Measurements from ENCODE around the gene ADAMTSL3.

ADAMTSL3 gene

DNA sequence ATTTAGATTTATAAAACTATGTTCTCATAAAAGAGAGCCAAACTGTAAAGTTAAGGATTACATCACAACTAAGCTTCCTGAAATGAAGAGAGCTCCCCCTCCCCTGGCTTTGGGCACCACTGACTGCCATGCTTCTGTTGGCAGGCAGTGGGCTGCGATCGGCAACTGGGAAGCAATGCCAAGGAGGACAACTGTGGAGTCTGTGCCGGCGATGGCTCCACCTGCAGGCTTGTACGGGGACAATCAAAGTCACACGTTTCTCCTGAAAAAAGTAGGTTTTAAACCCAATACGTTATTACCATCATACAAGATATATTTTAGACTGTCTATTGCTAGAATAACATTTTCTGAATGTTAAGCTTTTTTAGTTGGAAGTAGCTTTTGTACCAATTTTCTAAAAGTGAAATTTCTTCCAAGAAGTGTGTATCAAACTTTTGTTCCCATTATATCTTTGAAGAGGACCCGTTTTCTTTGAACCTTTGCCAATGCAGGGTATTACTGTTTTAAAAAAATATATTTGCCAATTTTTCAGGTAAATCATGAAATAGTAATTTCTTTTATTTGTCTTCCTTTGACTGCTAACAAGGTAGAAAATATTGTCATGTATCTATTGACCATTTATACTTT, 184.1 kb downstream of the ADAMTSL3 start:
- no peak for DNase-seq (ENCODE audit: low read depth)

DNA sequence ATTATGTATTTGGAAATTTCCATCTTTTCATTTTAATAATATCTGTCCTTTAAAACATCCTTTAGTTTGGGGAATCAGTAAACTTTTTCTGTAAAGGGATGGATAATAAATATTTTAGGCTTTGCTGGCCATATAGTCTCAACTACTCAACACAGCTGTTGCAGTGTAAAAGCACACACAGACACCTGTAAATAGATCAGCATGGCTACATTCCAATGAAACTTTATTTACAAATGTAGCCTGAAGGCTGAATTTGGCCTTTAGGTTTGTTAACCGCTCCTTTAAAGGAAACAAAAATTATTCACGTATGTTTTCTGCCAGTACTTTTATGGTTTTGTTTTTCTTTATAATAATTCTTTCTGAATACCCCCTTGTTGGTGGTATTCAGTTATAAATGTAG, 184.8 kb downstream of the ADAMTSL3 start:
- DNase-seq (ENCODE audit: low read depth): no peak

DNA sequence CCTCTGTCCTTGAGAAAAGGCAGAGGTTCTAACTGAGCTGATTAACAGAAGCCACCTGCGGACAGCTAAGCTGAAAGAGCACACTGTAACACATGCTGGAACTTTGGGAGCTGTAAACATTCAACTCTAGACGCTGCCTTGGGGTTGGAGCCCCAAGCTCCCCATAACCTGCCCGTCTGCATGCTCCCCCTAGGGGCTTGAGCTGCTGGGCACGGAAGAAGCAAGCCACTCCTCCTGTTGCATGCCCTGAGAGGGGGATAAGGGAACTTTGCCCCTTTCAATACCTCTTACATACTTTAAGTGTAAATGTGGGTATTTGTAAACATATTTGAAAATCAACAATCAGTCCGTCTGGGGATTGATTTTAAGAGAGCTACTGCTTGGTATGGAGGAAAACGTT, 188.4 kb downstream of the ADAMTSL3 start:
- DNase-seq (ENCODE audit: low read depth): no peak

DNA sequence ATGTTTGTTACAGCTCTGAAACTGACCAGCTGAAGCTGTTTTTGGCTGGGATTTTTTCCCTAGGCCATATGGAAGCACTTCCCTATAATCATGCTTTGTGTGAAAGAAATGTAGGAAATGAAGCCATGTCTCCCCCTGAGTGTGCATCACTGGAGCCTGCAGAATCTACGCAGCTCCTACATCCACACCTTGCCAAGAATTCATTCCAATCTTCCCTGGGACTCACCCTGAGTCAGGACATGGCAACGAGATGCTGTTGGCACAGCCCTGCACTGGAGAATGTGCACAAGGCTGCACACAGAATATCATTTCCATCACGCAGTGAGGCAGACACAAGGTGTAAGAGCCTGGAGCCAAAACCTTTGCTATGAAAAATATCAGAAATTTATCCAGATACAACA, 189.5 kb downstream of the ADAMTSL3 start:
- DNase-seq (ENCODE audit: low read depth): no peak

DNA sequence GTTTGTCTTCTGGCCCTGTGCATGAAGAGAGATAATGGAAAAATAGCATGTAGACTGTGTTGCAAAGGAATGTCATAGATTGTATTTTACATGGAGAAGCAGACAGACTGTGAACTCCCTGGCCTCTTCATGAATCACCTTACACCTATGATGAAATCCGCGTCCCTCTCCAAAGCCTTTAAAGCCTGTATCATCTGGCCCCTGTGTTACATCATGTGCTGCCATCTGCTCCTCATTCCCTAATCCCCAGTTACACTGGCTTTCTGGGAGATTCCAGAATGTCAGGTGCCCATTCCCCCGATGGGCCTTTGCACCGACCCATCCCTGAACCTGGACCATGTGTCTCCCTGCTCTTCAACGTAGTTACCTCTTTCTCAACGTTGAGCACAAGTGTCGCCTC, 190.8 kb downstream of the ADAMTSL3 start:
- DNase-seq (ENCODE audit: low read depth): no peak

DNA sequence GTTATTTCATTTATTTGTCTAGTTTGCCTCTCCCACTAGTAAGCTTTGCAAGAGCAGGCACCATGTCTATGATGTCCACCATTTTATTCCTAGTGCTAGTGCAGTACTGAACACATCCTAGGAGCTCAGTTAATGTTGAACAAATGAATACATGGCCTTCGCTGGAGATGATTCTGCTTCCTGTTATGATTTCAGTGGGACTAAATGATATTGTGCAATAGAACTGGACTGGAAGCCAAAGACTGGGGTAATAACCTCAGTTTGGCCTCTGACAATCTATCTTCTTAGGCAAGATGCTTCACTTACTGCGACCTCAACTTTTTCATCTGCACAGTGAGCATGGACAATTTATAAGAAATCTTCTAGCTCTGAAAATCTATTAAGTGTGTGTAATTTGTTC, 191.3 kb downstream of the ADAMTSL3 start:
- no peak for DNase-seq (ENCODE audit: low read depth)

DNA sequence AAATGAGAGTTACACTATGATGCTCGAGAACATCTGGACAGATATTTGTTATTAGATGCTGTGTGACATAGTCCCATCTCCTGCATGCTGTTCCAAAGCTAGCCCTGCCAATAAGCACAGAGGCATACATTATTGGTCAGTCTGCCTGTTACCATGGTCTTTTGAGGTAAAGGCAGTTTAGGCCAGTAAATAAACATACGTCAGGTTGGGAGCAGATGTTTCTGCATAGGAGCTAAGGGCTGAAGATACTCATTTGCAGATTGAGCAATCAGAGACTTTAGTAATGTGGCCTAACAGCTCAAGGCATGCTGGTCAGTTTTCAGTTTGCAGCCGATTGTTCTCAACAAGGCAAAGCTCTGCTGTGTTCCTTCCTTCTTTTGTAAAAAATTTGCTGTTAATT, 192.9 kb downstream of the ADAMTSL3 start:
- no peak for DNase-seq (ENCODE audit: low read depth)

DNA sequence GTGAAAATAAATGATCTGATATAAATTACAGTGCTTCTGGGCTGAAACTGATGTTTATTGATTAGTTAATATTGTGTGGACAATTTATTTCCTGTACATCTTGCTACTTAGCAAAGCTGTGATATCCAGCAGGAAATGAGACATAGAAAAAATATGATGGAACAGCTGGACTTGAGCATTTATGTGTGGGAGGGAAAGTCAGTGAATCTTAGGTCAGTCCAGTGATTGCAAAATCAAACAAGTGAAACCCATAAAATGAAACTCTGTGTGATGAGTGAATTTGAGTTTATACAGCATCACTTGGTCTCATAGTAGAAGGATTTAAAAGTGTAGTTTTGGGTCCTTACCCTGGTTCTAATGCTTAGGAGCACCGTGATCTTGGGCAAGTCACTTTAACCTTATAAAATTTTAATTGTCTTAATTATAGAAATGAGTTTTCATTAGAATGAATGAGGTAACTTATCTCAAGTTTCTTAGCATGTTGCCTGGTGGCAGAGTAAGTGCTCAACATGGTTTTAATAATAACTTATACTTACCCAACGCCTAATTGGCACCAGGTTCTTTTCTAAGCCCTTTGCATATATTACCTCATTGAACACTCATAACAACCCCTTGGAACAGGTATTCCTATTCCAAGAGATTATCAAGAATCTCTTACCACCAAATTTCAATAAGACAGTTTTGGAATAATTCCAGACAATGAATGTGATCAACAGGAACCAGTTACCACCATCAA, 194.6 kb downstream of the ADAMTSL3 start:
- no peak for DNase-seq (ENCODE audit: low read depth)

DNA sequence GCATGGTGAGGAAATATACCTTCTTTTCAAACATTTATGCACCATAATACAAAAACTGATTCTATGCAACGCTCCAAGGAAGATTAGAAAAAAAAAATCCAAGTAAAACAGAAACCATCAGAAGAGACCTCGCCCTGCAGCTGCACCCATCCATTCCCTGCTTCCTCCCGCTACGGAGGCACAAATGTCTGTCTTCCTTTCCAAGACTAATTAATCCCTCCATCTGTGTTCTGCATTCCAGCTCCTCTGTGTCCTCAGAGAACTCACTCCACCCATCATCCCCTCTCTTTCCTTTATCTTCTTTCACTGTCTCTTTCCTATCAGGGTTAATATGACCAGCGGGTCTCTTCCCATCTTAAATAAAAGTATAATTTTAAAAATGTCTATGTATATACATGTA, 196.1 kb downstream of the ADAMTSL3 start:
- no peak for DNase-seq (ENCODE audit: low read depth)

DNA sequence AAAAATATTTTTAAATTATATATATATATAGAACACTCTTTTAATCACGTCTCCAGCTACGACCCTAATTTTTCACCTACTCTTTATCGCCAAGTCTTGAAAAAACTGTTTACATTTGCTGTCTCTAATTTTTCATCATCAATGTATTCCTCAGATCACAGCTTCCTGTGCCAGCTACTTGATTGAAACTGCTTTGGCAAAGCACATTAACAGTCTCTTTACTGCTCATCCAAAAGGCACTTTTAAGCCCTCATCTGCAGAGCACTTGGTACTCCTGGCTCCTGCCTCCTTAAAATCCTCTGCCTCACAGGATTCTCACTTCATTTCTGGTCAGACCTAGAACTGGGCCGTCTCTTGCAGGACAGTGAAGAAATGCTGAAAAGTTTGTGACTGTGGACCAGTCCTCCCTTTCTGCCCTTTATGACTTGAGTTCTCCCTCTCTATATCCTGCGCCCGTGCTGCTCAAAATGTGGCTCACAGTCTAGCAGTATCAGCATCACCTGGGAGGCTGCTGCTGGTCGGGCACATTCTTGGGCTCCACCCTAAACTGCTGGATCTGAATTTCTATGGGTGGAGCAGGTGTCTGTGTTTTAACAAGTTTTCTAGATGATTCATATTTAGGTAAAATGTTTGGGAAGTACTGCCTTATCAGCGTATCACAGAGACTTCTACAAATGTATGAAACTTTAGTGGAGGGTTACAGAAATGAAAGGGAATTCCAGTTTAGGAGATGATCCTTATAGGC, 196.8 kb downstream of the ADAMTSL3 start:
- DNase-seq (ENCODE audit: low read depth): no peak

DNA sequence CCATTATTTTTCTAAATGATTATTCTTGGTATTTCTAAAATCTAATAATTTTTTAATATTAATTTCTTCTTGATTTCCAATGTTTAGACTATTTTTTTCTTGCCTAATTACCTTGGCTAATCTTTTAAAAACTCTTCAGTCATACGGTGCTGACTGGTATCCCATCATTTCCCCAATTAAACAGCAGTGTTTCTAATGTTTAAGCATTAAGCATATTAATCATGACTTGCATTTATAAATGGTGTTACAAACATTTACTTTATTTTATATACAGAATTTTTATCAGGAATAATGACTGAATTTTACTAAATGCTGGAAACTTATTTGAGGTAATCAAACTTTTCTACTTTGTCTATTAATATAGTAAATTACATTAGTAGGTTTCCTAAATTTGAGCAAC, 199.3 kb downstream of the ADAMTSL3 start:
- no peak for DNase-seq (ENCODE audit: low read depth)

DNA sequence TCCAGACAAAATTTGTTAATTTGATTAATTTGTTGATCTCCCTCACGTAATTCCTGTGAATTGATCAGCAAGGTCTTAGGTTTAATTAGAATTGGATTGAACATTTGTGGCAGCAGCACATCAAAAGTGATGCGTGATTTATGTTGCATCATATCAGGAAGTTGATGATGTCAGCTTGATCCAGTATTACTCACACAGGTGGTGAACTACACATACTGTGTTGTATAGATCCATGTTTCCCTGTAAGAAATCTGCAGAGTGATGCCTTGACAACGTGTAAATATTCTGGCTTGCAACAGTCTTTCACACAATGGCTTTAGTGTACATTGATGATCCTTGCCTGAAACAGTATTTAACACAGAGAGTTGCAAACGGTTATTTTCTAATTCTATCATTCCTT, 200.4 kb downstream of the ADAMTSL3 start:
- DNase-seq (ENCODE audit: low read depth): no peak

DNA sequence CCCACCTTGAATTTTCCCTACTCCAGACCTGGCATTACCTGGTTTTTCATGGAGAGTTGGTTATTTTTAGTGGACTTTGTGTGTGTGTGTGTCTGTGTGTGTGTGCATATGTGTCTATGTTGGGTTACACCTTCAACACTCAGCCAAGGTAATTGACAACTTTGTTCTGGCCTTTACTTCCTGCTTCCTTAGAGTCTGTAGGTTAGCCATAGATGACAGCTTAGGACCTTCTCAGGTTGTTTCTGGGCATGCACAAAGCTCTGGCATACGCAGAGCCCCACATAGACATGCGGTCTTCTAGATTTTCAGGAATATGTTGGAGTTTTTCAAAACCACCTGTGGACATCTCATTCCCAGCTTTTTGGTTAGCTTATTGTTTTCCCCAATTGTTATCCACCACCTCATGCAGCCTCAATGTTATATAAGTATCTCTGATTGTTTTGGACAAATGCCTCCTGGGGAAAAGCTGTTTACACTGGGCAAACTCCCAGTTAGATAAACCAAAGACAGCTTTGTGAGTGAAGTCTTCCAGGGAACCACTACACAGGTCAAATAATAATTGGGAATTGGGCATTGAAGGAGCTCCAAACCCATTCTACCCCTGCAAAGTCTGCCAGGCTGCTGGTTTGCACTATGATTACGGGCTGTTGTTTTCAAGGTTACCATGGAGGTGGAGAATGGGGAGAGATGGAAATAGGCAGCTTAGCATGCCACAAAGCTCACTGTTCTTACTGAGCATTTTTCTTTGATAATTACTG, 201.2 kb downstream of the ADAMTSL3 start:
- no peak for DNase-seq (ENCODE audit: low read depth)

DNA sequence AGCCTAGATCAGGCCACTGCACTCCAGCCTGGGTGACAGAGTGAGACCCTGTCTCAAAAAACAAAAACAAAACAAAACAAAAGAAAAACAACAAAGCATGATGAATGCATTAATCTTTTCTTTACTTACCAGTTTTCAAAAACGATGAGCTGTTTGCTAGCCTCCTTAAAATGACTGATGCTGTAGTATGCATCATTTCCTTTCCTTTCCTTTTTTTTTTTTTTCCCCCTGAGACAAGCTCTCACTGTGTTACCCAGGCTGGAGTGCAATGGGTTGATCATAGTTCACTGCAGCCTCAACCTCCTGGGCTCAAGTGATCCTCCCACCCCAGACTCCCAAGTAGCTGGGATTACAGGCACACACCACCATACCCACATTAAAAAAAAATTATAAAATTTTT, 202.0 kb downstream of the ADAMTSL3 start:
- no peak for DNase-seq (ENCODE audit: low read depth)

DNA sequence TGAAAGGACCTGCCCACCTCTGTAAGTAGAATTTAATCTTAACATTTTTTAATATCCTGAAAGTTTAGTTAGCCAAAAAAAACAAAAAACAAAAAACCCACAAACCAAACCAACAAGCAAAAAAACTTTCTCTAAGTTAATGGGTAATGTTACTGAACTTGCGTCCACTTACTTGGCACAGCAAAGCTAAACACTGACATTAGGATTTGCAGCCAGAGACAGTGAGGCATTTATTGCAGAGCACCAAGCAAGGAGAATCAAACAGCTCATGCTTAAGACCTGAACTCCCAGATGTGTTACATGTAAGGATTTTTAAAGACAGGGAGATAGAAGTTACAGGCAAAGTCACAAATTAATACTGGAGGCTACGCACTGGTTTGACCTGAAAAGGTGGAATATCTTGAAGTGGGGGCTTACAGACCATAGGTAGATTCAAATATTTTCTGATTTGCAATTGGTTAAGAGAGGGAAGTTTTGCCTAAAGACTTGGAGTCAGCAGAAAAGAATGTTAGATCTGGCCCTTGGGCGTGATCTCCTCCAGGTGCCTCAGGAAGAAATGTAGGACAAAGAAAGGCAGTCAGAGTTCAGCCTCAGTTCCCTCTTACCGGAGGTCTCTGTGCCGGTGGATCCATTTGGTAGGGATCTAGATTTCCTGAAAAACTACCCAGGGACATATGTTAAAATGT, 205.0 kb downstream of the ADAMTSL3 start:
- no peak for DNase-seq (ENCODE audit: low read depth)

DNA sequence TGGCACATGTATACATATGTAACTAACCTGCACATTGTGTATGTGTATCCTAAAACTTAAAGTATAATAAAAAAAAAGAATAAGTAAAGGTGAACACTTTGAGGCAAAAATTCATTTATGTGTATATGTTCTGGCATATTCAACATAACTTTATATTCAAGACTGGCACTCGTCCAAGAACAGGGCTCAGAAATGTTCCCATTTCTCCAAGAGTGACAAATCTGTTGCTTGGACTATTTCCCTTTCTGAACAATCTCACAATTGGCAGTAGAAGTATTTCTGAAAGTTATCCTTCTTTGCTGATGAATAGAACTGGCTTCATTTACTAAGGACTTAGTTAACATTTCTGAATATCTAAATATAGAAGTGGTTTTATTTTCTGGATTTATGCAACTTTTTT, 212.8 kb downstream of the ADAMTSL3 start:
- no peak for DNase-seq (ENCODE audit: low read depth)

DNA sequence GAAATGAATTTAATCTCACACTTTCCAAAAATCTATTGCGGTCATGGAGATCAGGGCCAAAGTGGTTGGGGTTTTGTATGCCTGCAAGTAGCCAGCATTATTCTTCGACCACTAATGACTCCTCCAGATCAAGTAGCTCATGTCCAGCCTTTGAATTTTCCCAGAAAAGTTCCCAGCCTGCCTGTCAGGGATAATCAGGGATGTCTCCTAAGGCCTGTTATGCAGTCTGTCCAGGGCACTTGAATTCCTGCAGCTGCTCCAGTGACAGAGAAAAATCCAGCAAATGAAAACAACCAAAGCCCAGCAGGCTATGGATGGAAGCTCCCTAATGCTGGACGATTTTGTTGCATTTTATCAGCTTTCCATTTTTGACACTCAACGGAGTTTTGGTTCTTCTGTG, 215.4 kb downstream of the ADAMTSL3 start:
- no peak for DNase-seq (ENCODE audit: low read depth)

DNA sequence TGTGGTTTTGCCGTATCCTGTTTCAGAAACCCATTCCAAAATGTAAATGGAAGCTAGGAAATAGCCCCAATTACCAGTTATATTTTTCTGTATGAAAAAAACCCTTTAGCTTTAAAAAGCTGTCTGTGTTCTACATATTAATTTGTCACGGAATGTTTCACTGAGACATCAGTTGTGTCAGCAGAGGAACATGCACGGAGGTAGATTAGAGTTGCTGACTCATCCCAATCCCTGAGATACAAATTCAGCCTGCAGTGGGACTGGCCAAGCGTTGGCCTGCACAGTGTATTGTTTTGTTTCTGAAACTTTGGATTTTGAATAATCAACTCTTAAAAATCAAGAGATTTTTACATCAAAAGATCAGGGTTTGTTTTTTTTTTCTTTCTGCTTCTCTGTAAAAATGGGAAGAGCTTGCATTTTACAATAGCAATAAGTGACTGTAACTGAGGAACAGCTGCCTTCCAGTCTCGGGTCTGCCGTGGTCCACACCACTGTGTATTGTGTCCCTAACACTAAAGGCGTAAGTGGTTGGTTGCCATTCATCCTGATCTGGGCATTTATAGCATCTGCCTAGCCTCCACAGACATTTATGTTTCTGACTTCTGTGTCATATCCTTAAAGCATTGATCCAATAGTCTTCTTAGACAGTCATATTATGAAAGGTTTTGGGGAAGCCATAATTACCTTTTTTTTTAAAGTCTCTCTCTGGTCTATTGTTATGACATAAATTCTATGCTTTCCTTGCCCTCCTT, 218.1 kb downstream of the ADAMTSL3 start:
- DNase-seq (ENCODE audit: low read depth): no peak

DNA sequence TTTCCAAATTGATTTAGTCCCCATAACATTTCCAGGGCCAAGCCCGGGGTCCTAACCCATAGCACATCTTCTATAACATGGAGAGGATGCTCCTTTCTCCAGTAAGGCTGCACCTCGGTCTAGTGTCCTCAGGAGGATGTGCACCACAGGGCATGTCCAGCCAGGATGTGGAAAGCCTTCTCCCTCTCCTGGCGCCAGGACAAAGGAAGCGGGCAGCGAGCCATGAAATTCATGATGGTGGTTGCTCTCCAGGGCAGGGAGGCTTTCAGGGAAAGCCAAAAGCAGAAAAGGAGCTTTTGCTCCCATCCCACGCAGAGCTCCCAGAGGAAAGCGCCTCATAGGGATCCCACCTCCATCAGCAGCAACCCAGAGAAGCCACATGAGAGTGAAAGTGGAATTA, 220.0 kb downstream of the ADAMTSL3 start:
- DNase-seq (ENCODE audit: low read depth): no peak

DNA sequence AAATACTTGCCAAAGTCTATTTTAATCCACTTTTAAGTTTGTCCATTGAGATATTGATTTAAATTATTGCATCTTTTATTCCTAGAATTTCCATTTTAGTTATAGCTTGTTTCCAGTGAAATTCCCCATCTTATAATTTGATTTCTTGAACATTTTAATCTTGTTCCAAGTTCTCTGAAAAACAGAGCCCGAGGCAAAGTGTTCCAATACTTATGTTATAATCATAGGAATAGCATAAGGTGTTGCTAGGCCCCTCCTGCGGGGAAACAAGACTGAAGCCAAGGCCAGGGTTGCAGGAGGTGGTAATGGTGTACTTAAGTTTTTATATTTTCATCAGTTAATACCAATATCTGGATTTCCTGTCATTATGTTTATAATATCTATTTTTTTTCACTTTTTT, 226.6 kb downstream of the ADAMTSL3 start:
- DNase-seq (ENCODE audit: low read depth): no peak

DNA sequence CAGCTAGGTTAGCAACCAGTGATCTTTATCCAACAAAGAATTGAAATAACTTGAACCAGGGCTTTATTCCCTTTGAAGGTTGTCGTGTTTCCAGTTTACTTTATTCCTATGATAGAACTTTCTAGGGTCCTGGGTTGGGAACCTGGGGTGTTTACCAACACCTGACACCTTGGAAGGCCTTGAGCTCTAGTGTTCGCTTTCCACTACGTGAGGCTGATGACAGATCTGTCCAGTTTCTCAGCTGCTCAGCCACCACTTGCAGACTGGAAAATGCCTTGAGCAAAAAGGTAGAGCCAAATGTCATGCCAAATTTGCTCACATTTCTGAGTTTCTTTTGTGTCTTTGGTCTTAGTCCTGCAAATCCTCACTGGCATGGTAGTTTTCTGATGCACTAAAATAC, 227.2 kb downstream of the ADAMTSL3 start:
- DNase-seq (ENCODE audit: low read depth): no peak

Data from activated T-helper 9 cell treated with anti-CD3 and anti-CD28 coated beads, Interleukin-2, amount 50 U/mL, for 16 hours (primary cell).